GM11168 (cell line): ENCODE results near the gene AIFM1.

Source experiments
- in situ Hi-C: fragments of 300-500 bp; cut with MboI; formaldehyde crosslinking; loops from one replicate; pipeline ENCODE4 v1.12.0; 2022; ENCODE audit warnings: low sequenced_read_pairs; ENCODE audit not compliant: unreplicated experiment

AIFM1 gene

DNA sequence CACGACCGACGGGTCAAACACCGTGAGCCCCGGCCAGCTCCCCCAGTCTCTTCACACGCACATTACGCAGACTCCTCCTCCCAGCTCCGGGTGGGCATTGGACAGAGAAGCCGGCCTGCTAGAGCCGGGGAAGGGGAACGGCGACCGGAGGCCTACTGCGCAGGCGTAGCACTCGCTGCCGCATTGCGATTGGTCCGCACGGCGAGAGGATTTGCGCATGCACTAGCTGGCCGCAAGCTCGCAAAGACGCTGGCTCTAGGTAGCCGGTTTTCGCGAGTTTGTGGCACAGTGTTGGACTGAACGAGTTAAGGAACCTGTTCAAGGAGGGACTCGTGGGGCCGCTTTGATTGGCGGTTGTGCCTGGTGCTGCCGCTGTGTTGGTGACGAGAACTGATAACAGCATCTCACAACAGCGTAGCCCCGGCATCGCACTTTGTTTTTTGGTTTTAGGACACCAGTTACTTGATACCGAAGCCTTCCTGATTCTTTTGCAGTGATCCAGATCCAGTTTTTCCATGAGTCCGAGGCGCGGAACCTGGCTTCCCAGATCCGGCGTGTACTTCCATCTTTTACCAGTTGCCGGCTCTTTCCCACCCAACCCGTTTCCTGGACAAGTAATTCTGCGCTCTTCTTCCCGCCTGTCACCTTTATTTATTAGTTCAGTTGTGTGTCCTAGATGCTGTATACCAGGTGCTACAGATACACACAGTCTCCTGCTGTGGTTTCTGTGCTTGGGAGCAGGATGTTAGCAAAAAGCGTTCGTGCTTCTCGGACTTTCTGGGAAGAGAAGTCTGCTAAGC lies at the start of gene AIFM1:
Gene AIFM1 (minus strand): TSS at position 139 of the 800 bp plus-strand sequence. CDS start 185 bp downstream, outside the sequence.
- in situ Hi-C loops: no loop called here

DNA sequence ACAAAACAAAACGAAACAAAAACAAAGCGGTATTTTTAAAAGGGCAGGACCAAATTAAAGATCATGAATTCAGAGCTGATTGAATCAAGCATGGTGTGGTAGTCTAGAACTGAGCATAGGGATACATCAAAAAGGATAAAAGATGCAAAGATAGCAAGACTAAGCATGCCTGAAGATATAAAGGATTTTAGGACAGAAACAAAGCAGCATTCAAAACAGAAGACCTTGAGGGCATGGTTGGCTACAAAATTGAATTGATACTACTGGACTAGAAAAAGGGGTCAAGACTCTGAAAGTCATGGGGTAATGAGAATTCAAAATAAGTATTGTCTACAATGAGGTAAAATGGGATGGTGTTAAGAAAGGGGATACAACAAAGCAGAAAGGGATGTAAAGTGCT lies 47.7 kb upstream of the AIFM1 start:
- in situ Hi-C loops: no loop called here

GRCh38 chrX:130212371-130212770 lies 46.7 kb upstream of the AIFM1 start:
- in situ Hi-C loops: no loop called here

- in situ Hi-C loops: no loop called here
Measured at GRCh38 chrX:130211415-130212186, 46.0 kb upstream of the AIFM1 start.

DNA sequence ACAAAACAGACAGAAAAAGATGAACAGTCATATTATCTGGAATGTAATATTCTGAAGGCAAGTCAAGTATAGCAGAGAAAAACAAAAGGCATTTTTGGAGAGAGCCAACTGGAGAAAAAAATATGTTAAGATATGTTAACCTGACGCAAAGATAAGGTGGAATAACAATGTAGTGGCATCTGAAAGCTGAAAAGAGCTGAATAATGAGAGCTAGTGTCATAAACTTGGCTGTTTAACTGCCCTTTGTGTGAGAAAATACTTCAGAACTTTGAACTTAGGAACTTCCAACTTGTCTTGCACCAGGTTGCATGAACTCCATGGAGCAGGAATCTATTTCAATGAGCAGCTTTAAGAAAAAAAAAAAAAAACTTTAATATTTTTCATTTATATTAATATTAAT lies 39.0 kb upstream of the AIFM1 start:
- in situ Hi-C loops: no loop called here

GRCh38 chrX:130197464-130197863 lies 31.8 kb upstream of the AIFM1 start:
- in situ Hi-C loops: loop anchor here (10.0 kb wide), 1 partner anchor 123 kb away; no protein-coding TSS in a partner anchor

DNA sequence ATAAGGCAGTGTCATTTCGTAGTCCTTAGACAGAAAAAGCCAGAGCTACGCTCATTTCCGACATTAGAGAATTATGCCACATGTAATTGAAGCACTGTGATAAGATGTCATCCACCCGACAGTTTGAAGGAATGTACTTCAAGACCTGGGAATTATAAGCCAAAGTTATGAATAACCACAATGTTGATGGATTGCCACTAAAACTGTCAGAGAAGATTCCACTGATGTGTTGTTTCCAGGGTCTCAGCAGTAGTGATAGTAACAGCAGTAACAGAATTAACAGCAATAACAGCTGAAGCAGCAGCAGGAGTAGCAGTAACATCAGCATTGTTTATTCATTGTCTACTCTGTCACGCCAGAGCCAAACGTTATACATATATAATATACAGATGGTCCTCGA lies 30.8 kb upstream of the AIFM1 start:
- in situ Hi-C loops: loop anchor here (10.0 kb wide), 1 partner anchor 122 kb away; no protein-coding TSS in a partner anchor

DNA sequence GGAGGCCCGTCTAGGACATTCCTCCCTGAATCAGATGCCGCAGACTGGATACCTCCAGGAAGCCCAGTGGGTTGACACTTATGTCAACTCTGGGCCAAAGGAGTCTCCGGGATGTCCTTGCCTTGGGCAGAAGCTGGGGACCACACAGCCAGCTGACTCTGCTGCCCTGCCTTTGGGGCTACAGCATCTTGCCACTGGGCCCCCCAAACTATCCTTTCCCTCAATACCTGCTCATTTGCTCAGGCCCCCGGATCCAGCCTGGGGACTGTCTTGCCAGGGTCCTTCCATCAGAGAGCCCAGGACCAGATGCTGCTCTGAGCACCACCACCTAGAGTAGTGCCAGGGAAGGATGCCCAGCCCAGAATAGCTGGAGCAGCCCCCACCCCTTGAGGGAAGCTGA lies 25.2 kb upstream of the AIFM1 start:
- in situ Hi-C loops: loop anchor here (10.0 kb wide), 1 partner anchor 116 kb away; no protein-coding TSS in a partner anchor

GRCh38 chrX:130186651-130187050 lies 21.0 kb upstream of the AIFM1 start:
- in situ Hi-C loops: no loop called here

GRCh38 chrX:130184857-130185256 lies 19.2 kb upstream of the AIFM1 start:
- in situ Hi-C loops: no loop called here

DNA sequence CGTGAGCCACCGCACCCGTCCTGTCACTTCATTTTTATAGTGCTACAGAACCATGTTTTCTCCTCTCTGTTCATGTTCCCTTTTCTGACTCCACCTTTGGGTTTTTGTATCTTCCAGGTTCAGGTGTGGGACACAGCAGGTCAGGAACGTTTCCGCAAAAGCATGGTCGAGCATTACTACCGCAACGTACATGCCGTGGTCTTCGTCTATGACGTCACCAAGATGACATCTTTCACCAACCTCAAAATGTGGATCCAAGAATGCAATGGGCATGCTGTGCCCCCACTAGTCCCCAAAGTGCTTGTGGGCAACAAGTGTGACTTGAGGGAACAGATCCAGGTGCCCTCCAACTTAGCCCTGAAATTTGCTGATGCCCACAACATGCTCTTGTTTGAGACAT lies 18.5 kb upstream of the AIFM1 start:
- in situ Hi-C loops: no loop called here

DNA sequence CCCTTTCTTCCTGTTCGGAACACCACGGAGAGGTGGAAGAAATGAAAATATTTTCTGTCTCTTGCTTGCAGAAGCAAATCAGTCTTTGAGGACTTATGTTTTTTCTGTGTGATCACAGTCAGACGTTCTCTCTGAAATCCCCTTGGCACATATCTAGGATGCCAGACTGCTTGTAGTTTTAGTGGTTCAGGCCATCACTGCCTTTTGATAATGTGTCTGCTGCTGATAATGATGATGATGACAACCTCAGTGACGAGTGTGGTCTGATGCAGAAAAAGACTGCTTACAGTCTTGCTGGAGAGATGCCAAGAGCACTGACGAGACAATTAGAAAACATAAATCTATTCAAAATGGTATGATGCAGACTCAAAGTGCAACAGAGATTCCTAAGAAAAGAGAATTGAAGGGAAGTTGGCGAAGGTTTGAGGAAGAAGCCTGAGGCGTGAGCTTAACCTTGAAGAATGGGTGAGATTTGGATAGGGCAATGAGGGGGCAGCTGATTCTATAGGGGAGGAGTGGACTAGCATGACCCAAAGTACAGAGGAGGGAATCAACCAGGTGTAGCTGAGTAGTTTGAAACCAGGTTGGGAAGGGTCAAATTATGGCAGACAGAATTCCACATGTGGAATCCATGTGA lies 14.1 kb upstream of the AIFM1 start:
- in situ Hi-C loops: no loop called here

DNA sequence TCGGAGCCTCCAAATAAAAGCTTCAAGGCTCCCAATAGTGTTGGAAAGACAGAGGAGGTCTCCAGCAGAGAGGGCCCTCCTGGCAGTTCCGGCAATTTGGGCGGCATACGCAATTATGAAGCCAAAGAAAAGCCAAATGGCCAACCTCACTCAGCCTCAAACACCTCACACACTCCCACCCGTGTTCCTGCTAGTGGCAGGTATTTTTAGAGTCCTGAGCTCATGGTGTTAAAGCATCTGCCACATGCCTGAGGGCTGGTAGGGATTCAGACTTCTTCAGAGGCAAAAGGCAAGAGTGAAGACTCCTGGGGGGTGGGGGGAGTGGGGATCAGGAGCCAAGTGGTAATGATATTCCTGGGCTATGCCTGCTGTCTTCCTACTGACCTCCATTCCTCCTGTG lies 13.5 kb upstream of the AIFM1 start:
- in situ Hi-C loops: no loop called here

- in situ Hi-C loops: no loop called here
Measured at GRCh38 chrX:130176942-130177341, 11.3 kb upstream of the AIFM1 start.

GRCh38 chrX:130176354-130176776 lies 10.7 kb upstream of the AIFM1 start:
- in situ Hi-C loops: no loop called here

DNA sequence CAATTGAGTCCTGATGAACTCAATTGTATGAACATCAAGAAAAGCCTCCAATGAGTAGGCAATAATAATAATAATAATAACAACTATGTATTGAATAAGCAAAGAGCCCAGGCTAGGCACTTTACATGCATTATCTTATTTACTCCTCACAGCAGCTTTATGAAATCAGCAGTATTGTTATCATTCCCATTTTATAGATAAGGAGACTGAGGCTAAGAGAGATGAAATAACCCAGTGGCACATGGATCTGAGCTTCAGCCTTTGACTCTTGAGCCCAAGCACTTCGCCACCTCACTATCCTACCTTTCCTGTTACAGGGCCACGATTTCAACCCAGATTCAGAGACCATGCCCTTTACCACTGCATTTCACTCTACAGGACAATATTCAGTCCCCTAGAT lies 9.3 kb upstream of the AIFM1 start:
- in situ Hi-C loops: no loop called here

- in situ Hi-C loops: no loop called here
Measured at GRCh38 chrX:130174045-130174704, 8.5 kb upstream of the AIFM1 start.

GRCh38 chrX:130173190-130173895 lies 7.7 kb upstream of the AIFM1 start:
- in situ Hi-C loops: no loop called here

DNA sequence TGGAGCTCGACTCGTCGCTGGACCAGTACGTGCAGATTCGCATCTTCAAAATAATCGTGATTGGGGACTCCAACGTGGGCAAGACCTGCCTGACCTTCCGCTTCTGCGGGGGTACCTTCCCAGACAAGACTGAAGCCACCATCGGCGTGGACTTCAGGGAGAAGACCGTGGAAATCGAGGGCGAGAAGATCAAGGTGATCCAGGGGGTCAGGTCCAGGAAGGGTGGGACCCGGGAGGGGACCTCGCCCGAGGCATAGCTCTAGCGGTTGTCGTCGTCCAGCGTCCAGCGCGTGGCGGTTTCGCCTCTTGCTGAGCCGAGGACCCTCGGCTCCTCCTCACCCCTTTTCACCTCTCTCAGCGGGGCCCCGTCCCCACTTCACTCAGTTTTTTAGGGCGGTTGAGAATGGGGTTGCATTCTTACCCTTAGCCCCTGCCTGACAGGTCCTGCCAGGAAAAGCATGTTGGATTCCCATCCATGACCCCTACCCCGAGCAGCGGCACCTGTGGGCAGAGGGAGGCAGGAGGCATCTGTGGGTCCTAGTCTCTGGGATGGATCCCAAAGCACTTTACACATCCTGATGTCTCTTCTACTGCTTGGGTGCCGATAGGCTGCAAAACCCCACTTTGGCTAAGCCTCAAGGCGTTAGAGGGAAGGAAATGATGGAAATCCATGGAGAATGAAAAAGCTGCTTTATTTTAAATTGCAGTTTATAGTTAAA lies 6.6 kb upstream of the AIFM1 start:
- in situ Hi-C loops: no loop called here
